RWPE2 (cell line): ENCODE data around the gene EVI2A.
A peak's percentile ranks its signal among the peaks of the same experiment; 100 is the strongest.

Experiments used
- ATAC-seq: fragments of 200-7000 bp; cut with Tn5 transposase; 3 replicates; pipeline ENCODE4 v1.9.1; 2021; ENCODE audit warnings: low read depth
- DNase-seq: peaks from one replicate; pipeline ENCODE4 v3.0.0-alpha.2; 2020; ENCODE audit warnings: low spot score
- H3K27ac ChIP-seq: fragments of 450-650 bp; 2 replicates; pipeline ENCODE4 v1.5.1; 2017; ENCODE audit warnings: mild to moderate bottlenecking; ENCODE audit not compliant: poor library complexity, severe bottlenecking
- H3K27me3 ChIP-seq: fragments of 250-450 bp; sonication (Bioruptor Pico); 2 replicates; pipeline ENCODE4 v1.5.1; 2021; ENCODE audit warnings: mild to moderate bottlenecking, moderate library complexity; ENCODE audit not compliant: insufficient read depth, poor library complexity, severe bottlenecking
- H3K36me3 ChIP-seq: fragments of 250-450 bp; sonication (Bioruptor Pico); 2 replicates; pipeline ENCODE4 v1.5.1; 2020; ENCODE audit warnings: low read depth, mild to moderate bottlenecking, moderate library complexity
- H3K4me1 ChIP-seq: fragments of 250-450 bp; sonication (Bioruptor Pico); 2 replicates; pipeline ENCODE4 v1.5.1; 2021; ENCODE audit warnings: mild to moderate bottlenecking, moderate library complexity; ENCODE audit not compliant: insufficient read depth, poor library complexity, severe bottlenecking
- H3K4me3 ChIP-seq: fragments of 250-450 bp; sonication (Bioruptor Pico); 2 replicates; pipeline ENCODE4 v1.5.1; 2021; ENCODE audit warnings: mild to moderate bottlenecking, moderate library complexity; ENCODE audit not compliant: severe bottlenecking
- H3K9me3 ChIP-seq: fragments of 250-450 bp; sonication (Bioruptor Pico); 2 replicates; pipeline ENCODE4 v1.5.1; 2021; ENCODE audit warnings: mild to moderate bottlenecking, moderate library complexity; ENCODE audit not compliant: severe bottlenecking
- TF ChIP-seq, protein P1 (sequence below): fragments of 450-650 bp; IDR thresholded peaks from one replicate; pipeline ENCODE4 v1.5.1; 2017; ENCODE audit warnings: mild to moderate bottlenecking, moderate library complexity; ENCODE audit not compliant: poor library complexity, severe bottlenecking

EVI2A gene

GRCh38 chr17:31272803-31273202 lies 48.6 kb downstream of the EVI2A start:
- peak overlapping the region; percentile 62 for H3K27ac ChIP-seq
- DNase-seq (no peak), ATAC-seq (no peak)

DNA sequence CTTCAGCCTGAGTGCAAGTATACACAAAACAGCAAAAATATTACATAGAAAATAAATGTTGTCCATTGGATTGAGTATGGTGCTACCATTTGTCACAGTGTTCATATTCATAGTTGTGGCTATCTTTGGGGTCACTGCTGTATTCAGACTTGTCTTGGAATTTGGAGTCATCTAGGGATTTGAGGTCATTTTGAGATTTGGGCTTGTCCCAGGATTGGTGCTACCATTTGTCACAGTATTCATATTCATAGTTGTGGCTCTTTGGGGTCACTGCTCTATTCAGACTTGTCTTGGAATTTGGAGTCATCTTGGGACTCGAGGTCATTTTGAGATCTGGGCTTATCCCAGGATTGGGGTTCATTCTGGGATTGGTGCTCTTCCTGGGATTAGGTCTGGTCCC lies 49.2 kb downstream of the EVI2A start:
- peaks cover 44% of the 10 kb centered on the region for H3K4me1 ChIP-seq
- no peak for DNase-seq
- H3K36me3 ChIP-seq: peaks cover 48% of the 10 kb centered on the region
- no peaks in the 10 kb centered on the region for H3K27me3 ChIP-seq
- no peak for ATAC-seq
- H3K4me3 ChIP-seq: no peak overlapping the region
- TF ChIP-seq, protein P1, sequence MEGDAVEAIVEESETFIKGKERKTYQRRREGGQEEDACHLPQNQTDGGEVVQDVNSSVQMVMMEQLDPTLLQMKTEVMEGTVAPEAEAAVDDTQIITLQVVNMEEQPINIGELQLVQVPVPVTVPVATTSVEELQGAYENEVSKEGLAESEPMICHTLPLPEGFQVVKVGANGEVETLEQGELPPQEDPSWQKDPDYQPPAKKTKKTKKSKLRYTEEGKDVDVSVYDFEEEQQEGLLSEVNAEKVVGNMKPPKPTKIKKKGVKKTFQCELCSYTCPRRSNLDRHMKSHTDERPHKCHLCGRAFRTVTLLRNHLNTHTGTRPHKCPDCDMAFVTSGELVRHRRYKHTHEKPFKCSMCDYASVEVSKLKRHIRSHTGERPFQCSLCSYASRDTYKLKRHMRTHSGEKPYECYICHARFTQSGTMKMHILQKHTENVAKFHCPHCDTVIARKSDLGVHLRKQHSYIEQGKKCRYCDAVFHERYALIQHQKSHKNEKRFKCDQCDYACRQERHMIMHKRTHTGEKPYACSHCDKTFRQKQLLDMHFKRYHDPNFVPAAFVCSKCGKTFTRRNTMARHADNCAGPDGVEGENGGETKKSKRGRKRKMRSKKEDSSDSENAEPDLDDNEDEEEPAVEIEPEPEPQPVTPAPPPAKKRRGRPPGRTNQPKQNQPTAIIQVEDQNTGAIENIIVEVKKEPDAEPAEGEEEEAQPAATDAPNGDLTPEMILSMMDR: no peak
- H3K9me3 ChIP-seq: no peaks in the 10 kb centered on the region
- H3K27ac ChIP-seq: no peak overlapping the region

More at GRCh38 chr17:31272803-31273202, 48.6 kb downstream of the EVI2A start:
- H3K36me3 ChIP-seq: peaks cover 54% of the 10 kb centered on the region
- TF ChIP-seq, protein P1: no peak
- peaks cover 41% of the 10 kb centered on the region for H3K4me1 ChIP-seq
- no peaks in the 10 kb centered on the region for H3K27me3 ChIP-seq
- H3K4me3 ChIP-seq: no peak overlapping the region
- H3K9me3 ChIP-seq: no peaks in the 10 kb centered on the region

DNA sequence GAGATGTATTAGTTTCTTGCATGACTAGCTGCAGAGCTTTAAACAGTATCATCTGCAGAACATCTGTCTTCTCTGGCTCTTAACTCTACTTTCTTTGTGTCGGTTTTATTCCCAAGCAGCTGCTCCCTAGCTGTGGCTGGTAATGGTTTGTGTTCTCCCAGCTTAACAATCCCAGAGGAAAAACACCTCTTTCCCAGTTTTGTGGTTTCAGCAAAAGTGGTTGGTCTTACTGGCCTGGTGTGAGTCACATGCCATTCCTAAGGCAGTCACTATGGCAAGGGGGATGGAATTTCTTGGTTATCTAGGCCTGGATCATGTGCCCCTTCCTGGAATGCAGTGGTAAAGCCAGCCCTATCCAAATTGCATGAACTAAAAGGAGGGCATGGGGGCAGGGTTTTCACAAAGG lies 51.8 kb downstream of the EVI2A start:
- Histone ChIP-seq H3K9me3 (no peaks in the 10 kb centered on the region), H3K36me3 (peaks cover 39% of the 10 kb centered on the region), H3K4me1 (peaks cover 38% of the 10 kb centered on the region), H3K27me3 (no peaks in the 10 kb centered on the region), H3K27ac (peak overlapping the region; percentile 79), H3K4me3 (no peak overlapping the region)
- TF ChIP-seq, protein P1: no peak
- DNase-seq (peak; percentile 58), ATAC-seq (peak; percentile 95)

- TF ChIP-seq, protein P1: no peak
- peaks cover 33% of the 10 kb centered on the region for H3K4me1 ChIP-seq
- no peaks in the 10 kb centered on the region for H3K27me3 ChIP-seq
- peak overlapping the region; percentile 79 for H3K27ac ChIP-seq
- no peaks in the 10 kb centered on the region for H3K9me3 ChIP-seq
- no peak overlapping the region for H3K4me3 ChIP-seq
- DNase-seq (no peak), ATAC-seq (no peak)
- H3K36me3 ChIP-seq: peaks cover 41% of the 10 kb centered on the region
These were observed 52.3 kb downstream of the EVI2A start for GRCh38 chr17:31269036-31269577.
